ENCODE data around the gene TPRN. TPM values are rescaled to one million over a fixed set of nuclear protein-coding genes. Genes with fewer than 3 reads are reported as not detected.
"Not testable (repeated sequence)": the region's sequence is repeated elsewhere in the genome, so short reads cannot be mapped to it uniquely, and the experiment has no call there.

The TPRN gene
- total and polyA plus RNA-seq, 2 of the 4 experiments (the other 2 are of a cell fraction): 1.8 to 5.3 TPM

GRCh38 chr9:137239541-137240200, 39.1 kb upstream of the TPRN start:
- DNase-seq; H2AK5ac ChIP-seq (ENCODE audit: low read depth, low read length); in situ Hi-C loops (cut with MboI; ENCODE audit: low sequenced_read_pairs); H2AK9ac ChIP-seq (replicated peaks; ENCODE audit: low read depth, low read length, poor library complexity); H3K9me1 ChIP-seq (ENCODE audit: insufficient read depth, low read length); intact Hi-C loops (cut with micrococcal nuclease); POLR2A ChIA-PET (ENCODE audit: unreplicated experiment); H3K4me1 ChIP-seq (ENCODE audit: control insufficient read depth, insufficient read depth, low read length); BruUV-seq (replicated peaks); H2BK120ac ChIP-seq (ENCODE audit: low read depth, low read length); H2BK20ac ChIP-seq (ENCODE audit: low read depth, low read length); H4K5ac ChIP-seq (ENCODE audit: low read depth, low read length); H2AFZ ChIP-seq (replicated peaks; ENCODE audit: low read length, poor library complexity); H3K27me3 ChIP-seq (ENCODE audit: control insufficient read depth, insufficient read depth, low read length); H3K18ac ChIP-seq (ENCODE audit: low read depth, low read length); ATAC-seq (ENCODE audit: low read depth); H3K9me3 ChIP-seq (ENCODE audit: control insufficient read depth, insufficient read depth, low read length); dilution Hi-C loops (cut with HindIII; ENCODE audit: low sequenced_read_pairs, unreplicated experiment); H3K4ac ChIP-seq (ENCODE audit: low read depth, low read length); H2BK15ac ChIP-seq (ENCODE audit: low read depth, low read length): not testable (repeated sequence)
- H4K8ac ChIP-seq (ENCODE audit: low read depth in 2 of 2, low read length in 2 of 2): peak overlapping the region; percentile 36 to 77; a peak in 2 of 4 replicates
- peak overlapping the region; percentile 94; the same call in 1 of the 2 replicates for H3K23ac ChIP-seq (ENCODE audit: low read depth, low read length)
- peaks cover 12 to 55% of the 10 kb centered on the region in 2 experiments; a peak in 3 of 4 replicates for H3K79me1 ChIP-seq (ENCODE audit: low read depth in 1 of 2, low read length in 2 of 2)
- CTCF ChIA-PET: interaction anchor here (0.7 kb wide), 1 partner anchor 202 kb away, joined by 3 read pairs; no protein-coding TSS in a partner anchor
- peaks cover 38% of the 10 kb centered on the region for H4K20me1 ChIP-seq (ENCODE audit: insufficient read depth, low read length)
- H2BK5ac ChIP-seq (ENCODE audit: low read depth, low read length, poor library complexity, severe bottlenecking): peak overlapping the region; percentile 81
- no CpG with 5 or more reads among the region's 27 CpGs for WGBS, 2 experiments (ENCODE audit: extremely low coverage in 2 of 2, insufficient read length in 1 of 2)
- peak overlapping the region; percentile 91 for H3K4me2 ChIP-seq (ENCODE audit: low read depth, low read length)
- 0 out of 2 replicates have a peak overlapping the region, but pooled peaks have one; percentile 77 for H3K56ac ChIP-seq (ENCODE audit: extremely low read depth, insufficient read depth, low read length)
- peak overlapping the region; percentile 41; the same call in 1 of the 2 replicates for H3K14ac ChIP-seq (replicated peaks; ENCODE audit: low read depth, low read length)
- peak overlapping the region; percentile 91 for H3K27ac ChIP-seq (ENCODE audit: insufficient read depth, low read length)
- peak overlapping the region; percentile 71 for H3K9ac ChIP-seq (ENCODE audit: low read depth, low read length)
- peaks cover 19% of the 10 kb centered on the region for H3K36me3 ChIP-seq (ENCODE audit: control insufficient read depth, insufficient read depth, low read length)
- H4K91ac ChIP-seq (ENCODE audit: insufficient read depth, low read depth, low read length): peak overlapping the region; percentile 5; the same call in 1 of the 2 replicates
- peak overlapping the region; percentile 59 for H3K4me3 ChIP-seq (ENCODE audit: insufficient read depth, low read depth, low read length)
